ENCODE measurements around the gene DAPK1.
A peak's percentile ranks its signal among the peaks of the same experiment; 100 is the strongest.

Gene DAPK1

GRCh38 chr9:87613265-87614111 is 115.8 kb downstream of the DAPK1 start:
- DNase-seq (ENCODE audit: low spot score): peak; percentile 36

DNA sequence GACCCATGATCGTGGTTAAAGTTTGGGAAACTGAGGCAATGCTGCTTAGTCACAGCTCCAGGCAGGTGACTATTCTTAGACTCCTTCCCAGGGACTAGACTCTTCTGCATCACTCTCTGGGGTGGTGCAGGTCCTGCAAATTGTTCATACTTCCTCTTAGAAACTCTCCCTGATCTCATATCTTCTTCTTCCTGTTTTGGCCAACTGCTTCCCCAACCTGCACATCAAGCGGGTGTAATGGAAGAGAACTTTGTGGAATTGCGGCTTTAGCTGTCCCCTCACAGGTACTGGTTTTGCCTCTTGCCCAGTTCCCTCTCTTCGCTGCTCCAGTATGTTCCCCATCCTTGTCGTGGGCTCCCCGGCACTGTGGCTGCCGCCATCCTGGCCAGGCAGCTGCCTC is 116.7 kb downstream of the DAPK1 start:
- DNase-seq (ENCODE audit: low spot score): no peak

DNA sequence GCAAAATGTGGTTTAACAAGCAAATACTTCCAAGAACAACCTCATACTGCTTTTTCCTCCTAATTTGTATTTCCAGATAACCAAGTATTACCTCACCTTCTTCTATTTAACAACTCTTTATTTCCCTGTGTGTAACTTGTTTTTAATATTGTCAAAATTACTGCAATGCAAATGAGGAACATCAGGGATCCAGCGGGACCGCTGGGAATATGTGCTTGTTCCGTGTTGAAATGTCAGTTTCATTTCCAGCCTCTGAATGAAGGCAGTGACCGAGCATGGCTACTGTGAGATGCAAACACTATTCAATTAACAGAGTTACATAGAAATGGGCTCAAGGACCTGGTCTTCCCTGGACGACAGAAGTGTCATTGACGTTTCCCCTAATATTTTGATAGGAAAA is 117.5 kb downstream of the DAPK1 start:
- DNase-seq (ENCODE audit: low spot score): no peak

DNA sequence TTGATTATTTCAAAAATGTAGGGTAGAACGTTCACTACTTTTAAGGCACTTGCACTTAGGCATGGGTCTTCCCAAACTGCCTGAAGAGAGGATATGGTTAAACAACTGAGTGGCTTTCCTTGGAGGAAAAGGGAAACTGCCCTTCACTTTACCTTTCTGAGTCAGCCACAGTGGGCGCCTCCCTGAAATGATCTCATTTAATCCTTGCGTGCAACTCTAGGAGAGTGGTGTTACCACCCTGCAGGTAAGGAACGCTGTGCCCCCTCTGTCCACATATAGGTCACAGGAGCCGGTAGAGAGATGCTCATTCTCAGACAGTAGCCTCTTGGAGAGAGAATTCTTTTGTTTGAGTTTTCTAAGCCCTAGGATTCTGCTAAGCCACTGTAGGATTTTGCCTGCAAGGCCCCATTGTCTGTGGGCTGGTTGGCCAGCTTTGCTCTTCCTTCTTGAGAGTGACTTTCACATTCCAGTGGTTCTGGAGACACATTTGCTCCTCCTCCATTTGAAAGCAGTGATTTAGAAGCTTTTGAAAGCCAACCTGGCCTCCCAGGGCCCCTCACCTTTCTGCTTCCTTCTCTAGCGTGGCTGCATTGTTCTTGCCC is 118.0 kb downstream of the DAPK1 start:
- DNase-seq (ENCODE audit: low spot score): no peak

- no peak for DNase-seq (ENCODE audit: low spot score)
Observed at GRCh38 chr9:87618226-87618625, 120.6 kb downstream of the DAPK1 start.

GRCh38 chr9:87618931-87619330 is 121.3 kb downstream of the DAPK1 start:
- DNase-seq (ENCODE audit: low spot score): no peak

- no peak for DNase-seq (ENCODE audit: low spot score)
Observed at GRCh38 chr9:87619346-87619745, 121.7 kb downstream of the DAPK1 start.

DNA sequence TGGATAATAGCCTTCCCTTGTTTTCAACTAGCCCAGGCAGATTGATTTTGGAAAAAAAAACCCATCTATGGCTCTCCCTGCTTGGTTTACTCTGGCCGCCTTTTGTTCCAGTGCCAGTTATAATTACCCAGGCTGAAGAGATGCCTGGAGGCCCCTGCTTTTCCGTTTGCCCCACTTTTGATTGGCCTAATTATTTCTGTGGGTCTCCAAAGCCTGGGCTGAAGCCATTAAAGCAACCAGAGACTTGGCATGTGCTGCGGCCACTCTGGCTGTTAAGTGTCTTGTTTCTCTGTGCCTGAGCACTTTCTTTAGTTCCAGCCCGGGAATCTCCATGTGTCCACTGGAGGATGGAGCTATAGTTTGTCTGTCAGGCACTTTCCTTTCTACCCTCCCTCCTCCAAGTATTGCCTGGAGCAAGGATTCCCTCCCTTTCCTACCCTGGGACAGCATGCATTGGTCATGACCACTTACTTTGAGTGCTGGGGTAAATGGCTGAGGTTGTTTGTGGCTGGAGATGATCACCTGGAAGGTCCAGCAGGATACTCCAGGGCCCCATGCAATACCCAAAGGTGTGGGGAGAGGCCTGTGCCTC is 123.2 kb downstream of the DAPK1 start:
- DNase-seq (ENCODE audit: low spot score): no peak

DNA sequence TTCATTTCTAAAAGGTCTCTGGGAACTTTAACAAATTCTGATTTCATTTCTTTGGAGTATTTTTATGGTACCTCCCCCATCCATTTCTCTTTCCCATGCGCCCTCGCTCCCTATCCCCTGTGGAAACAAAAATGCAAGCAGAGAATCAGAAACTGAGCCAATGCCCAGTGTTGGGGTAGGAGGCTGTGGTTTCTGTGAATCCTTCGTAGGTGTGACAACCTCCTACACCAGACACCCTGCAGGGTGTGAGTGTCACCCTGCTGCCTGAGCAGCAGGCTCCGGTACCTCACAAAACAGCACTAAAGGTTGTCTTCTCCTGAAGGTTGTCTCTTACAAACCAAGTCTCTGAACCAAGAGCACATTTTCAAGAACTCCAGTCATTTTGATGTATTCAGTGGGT is 124.4 kb downstream of the DAPK1 start:
- no peak for DNase-seq (ENCODE audit: low spot score)

- no peak for DNase-seq (ENCODE audit: low spot score)
Observed at GRCh38 chr9:87622923-87623322, 125.3 kb downstream of the DAPK1 start.

DNA sequence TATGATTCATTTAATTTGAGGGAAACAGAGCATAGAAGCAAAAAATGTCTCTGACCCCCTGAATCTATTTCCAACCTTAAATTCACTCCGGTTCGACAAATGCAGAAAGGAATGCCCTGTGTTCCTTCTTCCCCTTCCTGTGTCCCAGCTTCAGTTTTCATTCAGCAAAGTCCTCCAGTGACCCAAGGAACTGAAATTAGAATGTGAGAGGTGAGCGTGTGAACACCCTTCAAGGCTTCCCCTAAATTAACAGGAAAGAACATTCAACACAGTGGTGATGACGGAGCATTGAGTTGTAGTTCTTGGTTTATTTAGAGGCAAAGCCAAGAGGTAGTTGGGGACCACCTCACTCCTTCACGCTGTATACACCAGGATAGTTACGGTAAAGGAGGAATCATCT is 130.7 kb downstream of the DAPK1 start:
- no peak for DNase-seq (ENCODE audit: low spot score)

GRCh38 chr9:87629104-87629503 is 131.4 kb downstream of the DAPK1 start:
- DNase-seq (ENCODE audit: low spot score): no peak

GRCh38 chr9:87630266-87630665 is 132.6 kb downstream of the DAPK1 start:
- DNase-seq (ENCODE audit: low spot score): no peak

DNA sequence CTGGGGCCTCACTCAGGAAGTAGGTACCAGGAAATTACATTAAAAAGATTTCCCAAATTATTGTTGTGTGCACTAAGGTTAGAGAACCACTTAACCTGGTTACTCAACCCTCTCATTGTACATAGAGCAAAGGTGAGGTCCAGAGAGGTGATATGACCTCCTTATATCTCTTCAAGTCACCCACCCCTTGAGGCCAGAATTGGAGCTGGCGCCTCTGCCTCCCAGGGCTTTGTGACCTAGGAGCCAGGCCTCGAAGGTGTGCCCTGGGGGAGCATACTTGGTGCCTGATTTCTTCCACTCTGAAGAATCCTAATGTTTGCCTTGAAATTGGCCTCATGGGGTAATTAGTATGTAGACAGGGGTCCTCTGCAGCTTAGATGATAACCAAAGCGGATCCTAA is 133.2 kb downstream of the DAPK1 start:
- DNase-seq (ENCODE audit: low spot score): no peak

DNA sequence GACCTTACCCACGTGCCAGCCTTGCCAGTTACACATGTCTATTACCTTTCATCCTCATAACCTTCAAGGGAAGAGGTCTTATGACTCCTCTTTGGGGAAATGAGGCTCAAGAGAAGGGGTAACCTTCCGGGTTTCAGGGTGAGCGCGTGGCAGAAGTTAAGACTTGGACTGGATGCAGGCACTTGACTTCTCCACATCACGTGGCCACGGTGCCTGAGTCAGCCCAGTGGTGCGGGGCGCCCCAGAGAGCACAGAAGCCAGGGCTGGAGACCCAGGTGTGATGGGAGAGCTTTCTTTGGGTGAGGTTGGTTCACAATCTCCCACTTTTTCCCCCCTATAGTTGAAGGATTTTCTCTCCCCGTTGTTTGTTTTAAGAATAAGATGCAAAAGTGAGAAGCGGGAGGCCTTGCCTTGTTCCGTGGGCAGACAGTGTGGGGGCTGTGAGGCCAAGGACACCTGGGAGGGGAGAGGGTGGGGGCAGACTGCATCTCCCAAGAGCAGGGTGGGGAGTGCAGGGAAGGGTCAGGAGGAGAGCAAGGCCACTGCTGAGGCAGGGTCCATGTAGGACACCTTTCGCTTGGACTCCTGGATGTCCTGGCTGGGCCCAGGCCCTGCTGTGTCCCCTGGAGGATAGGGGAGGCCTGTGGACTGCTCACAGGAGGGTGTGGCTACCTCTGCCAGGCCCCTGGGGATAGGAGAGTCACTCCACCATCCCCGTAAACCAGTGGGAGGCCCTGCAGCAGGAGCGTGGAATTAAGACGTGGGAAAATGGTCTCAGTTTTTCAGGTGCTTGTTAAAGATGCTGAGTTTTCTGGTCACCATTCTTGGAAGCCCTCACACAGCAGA is 138.2 kb downstream of the DAPK1 start:
- DNase-seq (ENCODE audit: low spot score): no peak

GRCh38 chr9:87638292-87638691 is 140.6 kb downstream of the DAPK1 start:
- DNase-seq (ENCODE audit: low spot score): no peak

GRCh38 chr9:87639949-87640348 is 142.3 kb downstream of the DAPK1 start:
- DNase-seq (ENCODE audit: low spot score): no peak

DNA sequence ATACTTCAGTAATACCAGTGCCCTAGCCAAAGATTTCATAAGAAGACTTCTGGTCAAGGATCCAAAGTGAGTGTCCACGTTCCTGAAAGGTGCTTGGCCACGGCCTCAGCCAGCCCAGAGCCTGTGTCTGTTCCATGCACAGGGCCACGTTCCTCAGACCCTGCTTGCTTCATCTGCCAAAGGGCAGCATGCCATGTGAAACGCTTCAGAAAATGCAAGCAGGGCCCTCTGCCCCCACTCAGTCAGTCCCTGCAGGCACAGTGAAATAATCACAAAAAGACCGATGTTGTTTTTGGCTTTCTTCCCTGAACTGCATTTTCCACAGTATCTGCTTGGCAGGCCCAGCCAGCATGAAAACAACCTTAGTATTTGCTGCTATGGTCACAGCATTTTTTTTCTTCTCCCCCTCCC is 142.7 kb downstream of the DAPK1 start:
- DNase-seq (ENCODE audit: low spot score): no peak

DNA sequence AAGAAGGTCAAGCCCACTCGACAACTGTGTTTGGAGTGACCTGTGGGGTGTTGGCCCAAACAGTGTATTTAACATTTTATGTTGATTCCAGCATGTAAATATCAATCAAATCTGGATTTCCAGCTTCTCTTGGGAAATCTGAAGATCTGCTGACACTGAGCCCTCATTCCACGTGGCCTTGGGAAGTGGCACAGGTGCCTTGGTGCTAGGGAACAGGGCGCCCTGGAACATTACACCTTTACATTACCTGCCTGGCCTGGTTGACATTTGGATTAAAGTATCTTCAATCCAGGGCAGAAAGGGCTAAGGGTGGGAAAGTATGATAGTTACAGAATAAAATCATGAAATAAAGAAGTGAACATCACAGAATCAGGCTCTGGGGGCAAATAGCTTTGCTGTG is 143.4 kb downstream of the DAPK1 start:
- DNase-seq (ENCODE audit: low spot score): no peak

DNA sequence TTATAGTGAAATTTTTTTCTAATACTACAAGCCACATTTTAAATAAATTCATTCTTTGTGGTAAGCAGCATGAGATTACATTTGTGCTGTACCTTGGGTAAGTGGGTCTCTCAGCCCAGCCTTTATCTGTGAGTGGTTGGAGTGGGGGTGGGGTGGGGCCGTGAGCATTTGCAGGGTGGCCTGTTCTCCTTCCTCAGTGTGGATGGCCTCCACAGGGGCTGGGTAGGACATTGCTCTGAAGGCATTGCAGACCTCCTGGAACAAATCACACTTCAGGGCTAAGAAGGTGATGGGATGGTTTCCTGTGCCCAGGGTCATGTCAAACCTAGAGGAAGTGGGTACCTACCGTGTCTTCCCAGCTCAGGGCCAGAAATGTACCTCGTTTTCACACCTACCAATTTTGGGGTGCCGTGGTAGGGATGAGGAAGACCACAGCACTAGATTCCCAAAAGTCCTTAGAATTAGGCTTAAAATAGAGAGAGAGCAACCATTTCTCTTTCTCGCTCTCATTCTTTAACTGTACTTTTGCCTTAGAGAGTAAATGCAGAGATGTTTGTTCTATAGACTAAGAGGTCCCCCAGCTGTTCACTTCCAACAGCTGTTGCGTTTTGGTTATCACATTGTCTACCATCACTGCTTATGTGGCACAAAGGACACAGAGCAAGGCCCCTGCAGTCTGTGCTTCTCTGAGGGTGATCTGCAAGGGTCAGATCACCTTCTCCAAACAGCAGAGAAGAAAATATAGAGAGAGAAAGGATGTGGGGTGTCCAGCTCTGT is 144.9 kb downstream of the DAPK1 start:
- DNase-seq (ENCODE audit: low spot score): no peak

- no peak for DNase-seq (ENCODE audit: low spot score)
Observed at GRCh38 chr9:87643107-87643650, 145.5 kb downstream of the DAPK1 start.

All from HuH-7 (cell line).